OCI-LY1 (cell line): ENCODE data around the gene CDK5RAP3.

Experiments used
- H2AFZ ChIP-seq: fragments of 200-600 bp; sonication (generic), shearing (Covaris generic); 2 replicates; pipeline ENCODE4 v1.6.0; 2014; ENCODE audit warnings: antibody characterized with exemption, mild to moderate bottlenecking, low read length
- H3F3A ChIP-seq: fragments of 200-600 bp; sonication (generic), shearing (Covaris generic); 2 replicates; pipeline ENCODE4 v1.6.0; 2014; ENCODE audit warnings: mild to moderate bottlenecking, antibody characterized with exemption, low read length, moderate library complexity; ENCODE audit not compliant: insufficient read depth
- H3K27ac ChIP-seq: fragments of 200-600 bp; sonication (generic); 2 replicates; pipeline ENCODE4 v1.5.1; 2014; ENCODE audit warnings: low read length, mixed run types, mild to moderate bottlenecking, low read depth; ENCODE audit not compliant: poor library complexity, severe bottlenecking
- H3K27me3 ChIP-seq: fragments of 200-600 bp; sonication (generic); 2 replicates; pipeline ENCODE4 v1.6.0; 2014; ENCODE audit warnings: antibody characterized with exemption, mild to moderate bottlenecking, low read length, moderate library complexity; ENCODE audit not compliant: insufficient read depth
- H3K36me3 ChIP-seq: fragments of 200-600 bp; sonication (generic); 2 replicates; pipeline ENCODE4 v1.6.1; 2014; ENCODE audit warnings: mild to moderate bottlenecking, antibody characterized with exemption, low read length, moderate library complexity, mixed read lengths; ENCODE audit not compliant: insufficient read depth
- H3K4me1 ChIP-seq: fragments of 200-600 bp; sonication (generic); 2 replicates; pipeline ENCODE4 v1.5.1; 2014; ENCODE audit warnings: mild to moderate bottlenecking, low read length, moderate library complexity; ENCODE audit not compliant: insufficient read depth, severe bottlenecking
- H3K4me2 ChIP-seq: fragments of 200-600 bp; sonication (generic), shearing (Covaris generic); 2 replicates; pipeline ENCODE4 v1.6.1; 2014; ENCODE audit warnings: low read length
- H3K4me3 ChIP-seq: fragments of 200-600 bp; sonication (generic); 2 replicates; pipeline ENCODE4 v1.5.1; 2014; ENCODE audit warnings: low read length, low read depth, mild to moderate bottlenecking, mixed read lengths; ENCODE audit not compliant: poor library complexity, severe bottlenecking
- H3K79me2 ChIP-seq: fragments of 200-600 bp; shearing (Covaris generic); 2 replicates; pipeline ENCODE4 v1.6.1; 2016; ENCODE audit warnings: mixed run types, low read length, mixed read lengths; ENCODE audit not compliant: insufficient read depth
- H3K9ac ChIP-seq: fragments of 200-600 bp; sonication (generic), shearing (Covaris generic); 2 replicates; pipeline ENCODE4 v1.6.1; 2014; ENCODE audit warnings: mild to moderate bottlenecking, low read length, mixed read lengths
- H3K9me2 ChIP-seq: fragments of 200-600 bp; sonication (generic), shearing (Covaris generic); 2 replicates; pipeline ENCODE4 v1.6.1; 2014; ENCODE audit warnings: low read depth, mild to moderate bottlenecking, low read length, mixed read lengths
- H3K9me3 ChIP-seq: fragments of 200-600 bp; shearing (Covaris generic); 2 replicates; pipeline ENCODE4 v1.6.1; 2014; ENCODE audit warnings: low read length, mixed read lengths
- H4K20me1 ChIP-seq: fragments of 200-600 bp; sonication (generic), shearing (Covaris generic); 2 replicates; pipeline ENCODE4 v1.6.0; 2016; ENCODE audit warnings: mild to moderate bottlenecking, low read length; ENCODE audit not compliant: insufficient read depth
- CTCF ChIP-seq: fragments of 200-600 bp; sonication (generic), shearing (Covaris generic); IDR thresholded peaks from 2 replicates; pipeline ENCODE4 v1.5.1; 2017; ENCODE audit warnings: mild to moderate bottlenecking, antibody characterized with exemption, low read length, moderate library complexity, mixed read lengths
- EZH2 ChIP-seq: fragments of 200-600 bp; sonication (generic), shearing (Covaris generic); IDR thresholded peaks from 2 replicates; pipeline ENCODE4 v1.8.0; 2017; ENCODE audit warnings: borderline replicate concordance, mixed run types, mild to moderate bottlenecking, antibody characterized with exemption, low read length, moderate library complexity, mixed read lengths

Gene CDK5RAP3

GRCh38 chr17:48012654-48013053 lies 41.7 kb downstream of the CDK5RAP3 start:
- no peaks in the 10 kb centered on the region for H3K9me3 ChIP-seq
- H3K27me3 ChIP-seq: peaks cover 3% of the 10 kb centered on the region; the same call in 1 of the 2 replicates
- H3F3A ChIP-seq: no peaks in the 10 kb centered on the region
- H3K4me1 ChIP-seq: peaks cover 13% of the 10 kb centered on the region
- no peak overlapping the region for H2AFZ ChIP-seq
- TF ChIP-seq CTCF (no peak), EZH2 (no peak)
- H3K27ac ChIP-seq: no peak overlapping the region
- H3K36me3 ChIP-seq: no peaks in the 10 kb centered on the region
- no peaks in the 10 kb centered on the region for H3K79me2 ChIP-seq
- no peaks in the 10 kb centered on the region for H4K20me1 ChIP-seq
- H3K9me2 ChIP-seq: no peaks in the 10 kb centered on the region
- no peak overlapping the region for H3K9ac ChIP-seq
- H3K4me2 ChIP-seq: no peak overlapping the region; the same call in 1 of the 2 replicates
- H3K4me3 ChIP-seq: no peak overlapping the region

- H4K20me1 ChIP-seq: no peaks in the 10 kb centered on the region
- no peak overlapping the region for H3K27ac ChIP-seq
- H3K4me2 ChIP-seq: no peak overlapping the region
- no peaks in the 10 kb centered on the region for H3K9me2 ChIP-seq
- no peak overlapping the region for H3K4me3 ChIP-seq
- H3K79me2 ChIP-seq: no peaks in the 10 kb centered on the region
- TF ChIP-seq CTCF (no peak), EZH2 (no peak)
- no peaks in the 10 kb centered on the region for H3K9me3 ChIP-seq
- H3K27me3 ChIP-seq: peaks cover 3% of the 10 kb centered on the region; the same call in 1 of the 2 replicates
- H3F3A ChIP-seq: no peaks in the 10 kb centered on the region
- no peak overlapping the region for H2AFZ ChIP-seq
- H3K36me3 ChIP-seq: no peaks in the 10 kb centered on the region
- no peak overlapping the region for H3K9ac ChIP-seq
- peaks cover 13% of the 10 kb centered on the region for H3K4me1 ChIP-seq
These were observed 43.1 kb downstream of the CDK5RAP3 start for GRCh38 chr17:48013876-48014594.

GRCh38 chr17:48014595-48015111 lies 43.7 kb downstream of the CDK5RAP3 start:
- H3K27ac ChIP-seq: no peak overlapping the region
- no peaks in the 10 kb centered on the region for H3K9me3 ChIP-seq
- TF ChIP-seq CTCF: no peak
- TF ChIP-seq EZH2: no peak
- H3K4me3 ChIP-seq: no peak overlapping the region
- H3K27me3 ChIP-seq: peaks cover 3% of the 10 kb centered on the region; the same call in 1 of the 2 replicates
- H3K9ac ChIP-seq: no peak overlapping the region
- H3K79me2 ChIP-seq: no peaks in the 10 kb centered on the region
- H3K9me2 ChIP-seq: no peaks in the 10 kb centered on the region
- no peaks in the 10 kb centered on the region for H3F3A ChIP-seq
- peaks cover 13% of the 10 kb centered on the region for H3K4me1 ChIP-seq
- H4K20me1 ChIP-seq: no peaks in the 10 kb centered on the region
- no peak overlapping the region for H3K4me2 ChIP-seq
- no peak overlapping the region for H2AFZ ChIP-seq
- no peaks in the 10 kb centered on the region for H3K36me3 ChIP-seq
